ENCODE results near the gene KCNQ5.

Gene KCNQ5

DNA sequence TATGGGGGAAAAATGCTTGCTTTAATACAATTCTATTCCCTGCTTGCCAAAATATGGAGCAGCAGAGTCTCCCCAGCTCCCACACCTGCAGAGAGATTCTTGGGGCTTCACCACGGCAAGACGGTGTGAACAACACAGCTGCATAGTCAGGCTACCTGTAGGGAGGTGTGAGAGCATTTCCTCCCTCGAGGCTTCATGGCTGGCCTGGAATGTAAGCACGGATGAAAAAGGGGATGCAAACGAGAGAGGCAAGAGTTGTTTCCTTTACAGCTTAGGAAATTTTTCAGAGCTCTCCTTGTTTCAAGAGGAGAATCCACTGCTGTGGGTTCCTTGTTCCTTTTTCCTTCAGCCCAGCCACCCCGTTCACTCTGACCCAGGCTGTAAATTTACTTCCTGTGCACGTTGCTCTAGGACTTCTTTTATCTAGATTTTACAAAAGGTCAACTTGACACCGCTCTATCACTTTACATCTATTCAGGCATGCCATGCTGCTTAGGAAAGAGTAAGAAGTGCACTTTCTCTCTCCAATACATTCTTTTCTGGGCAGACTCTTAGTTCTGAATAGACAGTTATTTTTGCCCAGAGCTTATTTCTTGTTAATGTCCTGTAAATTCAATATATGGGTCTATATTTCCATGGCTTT, 406.4 kb downstream of the KCNQ5 start:
- no peak for DNase-seq

DNA sequence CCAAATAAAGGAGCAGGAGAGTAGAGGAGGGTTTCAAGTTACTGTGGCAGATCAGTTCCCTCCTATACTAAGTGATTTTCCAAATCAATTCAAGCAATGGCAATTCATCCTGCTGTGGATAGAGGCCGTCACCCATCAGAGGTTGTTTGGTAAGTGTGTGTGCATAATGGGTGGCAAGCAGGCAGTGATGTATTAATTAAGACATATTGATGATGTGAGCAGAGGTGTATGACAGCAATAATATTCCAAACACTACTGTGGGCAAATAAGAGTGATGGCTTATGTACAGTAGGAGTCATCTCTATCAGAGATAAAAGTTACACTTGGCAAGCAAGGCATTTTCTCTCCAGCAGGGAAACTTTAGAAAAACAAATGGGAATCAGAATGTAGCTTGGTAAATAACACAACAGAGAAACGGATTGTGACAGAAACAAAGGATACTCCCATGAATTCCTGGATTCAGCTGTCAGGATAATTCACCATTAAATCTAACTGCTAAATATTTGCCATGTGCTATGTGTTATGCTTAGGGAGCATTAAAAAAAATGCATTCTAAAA, 407.1 kb downstream of the KCNQ5 start:
- DNase-seq = no peak

- DNase-seq = no peak
Observed at GRCh38 chr6:73030257-73030656, 408.4 kb downstream of the KCNQ5 start.

GRCh38 chr6:73030791-73031782, 409.2 kb downstream of the KCNQ5 start:
- no peak for DNase-seq

- no peak for DNase-seq
Observed at GRCh38 chr6:73032586-73032985, 410.7 kb downstream of the KCNQ5 start.

DNA sequence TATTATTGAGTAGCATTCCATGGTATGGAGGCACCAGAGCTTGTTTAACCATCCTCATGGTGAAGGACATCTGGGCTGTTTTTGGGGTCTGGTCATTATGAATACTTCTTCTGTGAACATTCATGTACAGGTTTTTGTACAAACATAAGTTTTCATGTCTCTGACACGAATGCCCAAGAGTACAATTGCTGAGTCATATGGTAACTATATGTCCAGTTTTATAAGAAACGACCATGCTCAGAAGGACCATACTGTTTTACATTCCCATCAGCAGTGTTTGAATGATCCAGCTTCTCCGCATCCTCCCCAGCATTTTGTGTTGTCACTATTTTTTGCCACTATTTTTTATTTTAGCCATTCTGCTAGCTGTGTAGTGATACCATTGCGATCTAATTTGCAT, 414.8 kb downstream of the KCNQ5 start:
- DNase-seq = no peak

GRCh38 chr6:73041051-73041450, 419.2 kb downstream of the KCNQ5 start:
- DNase-seq = no peak

DNA sequence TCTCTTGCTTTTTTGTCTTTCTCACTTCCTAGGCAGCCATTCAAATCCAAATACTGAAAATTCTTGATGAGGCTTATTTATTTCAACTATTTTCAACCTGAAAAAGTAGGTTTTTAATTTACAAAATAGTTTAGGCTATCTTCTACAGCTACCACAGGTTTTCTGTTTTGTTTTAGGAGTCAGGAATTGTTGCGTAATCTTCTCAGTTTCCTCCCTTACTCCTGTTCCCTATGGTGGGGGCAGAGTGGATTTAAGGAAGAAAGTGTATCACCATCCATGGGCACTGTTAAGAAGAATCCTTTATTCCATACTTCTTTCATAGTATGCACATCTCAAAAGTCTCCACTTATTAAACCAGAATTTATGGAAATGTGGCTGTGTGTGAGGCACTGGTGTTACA, 421.0 kb downstream of the KCNQ5 start:
- no peak for DNase-seq

DNA sequence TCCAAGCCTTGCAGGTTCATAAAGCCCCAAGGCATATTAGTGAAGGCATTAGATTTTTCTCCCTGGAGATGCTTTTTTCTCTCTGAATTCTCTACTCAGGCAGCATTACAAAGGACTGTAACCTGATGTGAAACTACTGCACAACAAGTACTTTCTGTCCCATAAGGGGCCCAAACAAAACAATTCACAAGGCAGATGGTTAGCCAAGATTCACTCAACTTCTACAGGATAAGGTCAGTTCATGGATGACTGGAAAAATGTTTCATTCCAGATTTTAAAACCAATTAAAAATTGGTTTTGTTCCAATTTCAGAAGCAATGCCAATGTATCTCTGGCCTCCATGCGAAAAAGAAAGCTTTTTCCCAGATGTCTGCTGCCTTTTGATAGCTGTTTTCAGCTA, 421.6 kb downstream of the KCNQ5 start:
- DNase-seq = no peak

DNA sequence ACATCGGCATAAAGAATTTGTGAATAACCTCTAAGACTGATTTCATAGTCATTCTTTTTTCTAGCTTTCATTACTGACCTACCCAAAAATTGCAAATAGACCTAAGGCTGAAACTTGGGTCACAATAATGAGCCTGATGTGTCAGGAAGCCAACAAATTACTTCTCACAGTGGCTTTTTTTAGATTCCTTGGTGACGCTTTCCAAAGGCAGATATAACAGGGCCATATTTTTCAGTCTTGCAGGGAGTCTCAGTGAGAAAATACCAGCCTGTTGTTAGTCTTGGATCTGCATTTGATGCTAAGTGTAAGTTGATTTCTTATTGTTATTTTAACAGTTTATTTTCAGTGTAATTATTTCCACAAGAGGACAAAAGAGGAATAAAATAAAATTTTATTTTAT, 423.7 kb downstream of the KCNQ5 start:
- no peak for DNase-seq

GRCh38 chr6:73047801-73048200, 425.9 kb downstream of the KCNQ5 start:
- no peak for DNase-seq

DNA sequence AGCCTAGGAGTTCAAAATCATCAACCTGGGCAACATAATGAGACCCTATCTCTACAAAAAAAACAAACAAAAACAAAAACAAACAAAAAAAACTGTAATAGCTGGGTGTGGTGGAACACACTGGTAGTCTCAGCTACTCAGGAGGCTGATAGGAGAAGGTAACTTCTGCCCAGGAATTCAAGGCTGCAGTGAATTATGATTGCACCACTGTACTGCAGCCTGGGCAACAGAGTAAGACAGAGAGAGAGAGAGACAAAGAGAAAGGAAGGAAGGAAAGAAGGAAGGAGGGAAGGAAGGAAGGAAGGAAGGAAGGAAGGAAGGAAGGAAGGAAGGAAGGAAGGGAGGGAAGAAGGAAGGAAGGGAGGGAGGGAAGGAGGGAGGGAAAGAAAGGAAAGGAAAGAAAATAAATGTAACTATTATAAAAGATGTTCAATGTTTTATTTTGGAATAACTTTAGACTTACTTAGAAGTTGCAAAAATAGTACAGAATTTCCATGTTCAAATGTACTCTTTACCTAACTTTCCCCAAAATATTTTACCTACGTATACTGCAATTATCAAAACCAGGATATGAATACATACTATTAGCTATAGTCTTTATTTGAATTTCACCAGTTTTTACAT, 428.2 kb downstream of the KCNQ5 start:
- DNase-seq = no peak

- no peak for DNase-seq
Observed at GRCh38 chr6:73050706-73051105, 428.8 kb downstream of the KCNQ5 start.

- no peak for DNase-seq
Observed at GRCh38 chr6:73051147-73051546, 429.3 kb downstream of the KCNQ5 start.

DNA sequence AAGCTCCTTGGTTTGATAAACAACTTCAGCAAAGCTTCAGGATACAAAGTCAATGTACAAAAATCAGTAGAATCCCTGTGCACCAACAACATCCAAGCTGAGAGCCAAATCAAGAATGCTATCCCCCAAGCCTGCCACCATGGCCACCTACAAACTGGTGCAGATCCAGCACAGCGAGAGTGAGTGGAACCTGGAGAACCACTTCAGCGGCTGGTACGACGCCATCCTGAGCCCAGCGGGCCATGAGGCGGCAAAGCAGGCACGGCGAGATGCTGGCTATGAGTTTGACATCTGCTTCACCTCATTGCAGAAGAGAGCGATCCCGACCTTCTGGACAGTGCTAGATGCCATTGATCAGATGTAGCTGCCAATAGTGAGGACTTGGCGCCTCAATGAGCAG, 433.1 kb downstream of the KCNQ5 start:
- no peak for DNase-seq

DNA sequence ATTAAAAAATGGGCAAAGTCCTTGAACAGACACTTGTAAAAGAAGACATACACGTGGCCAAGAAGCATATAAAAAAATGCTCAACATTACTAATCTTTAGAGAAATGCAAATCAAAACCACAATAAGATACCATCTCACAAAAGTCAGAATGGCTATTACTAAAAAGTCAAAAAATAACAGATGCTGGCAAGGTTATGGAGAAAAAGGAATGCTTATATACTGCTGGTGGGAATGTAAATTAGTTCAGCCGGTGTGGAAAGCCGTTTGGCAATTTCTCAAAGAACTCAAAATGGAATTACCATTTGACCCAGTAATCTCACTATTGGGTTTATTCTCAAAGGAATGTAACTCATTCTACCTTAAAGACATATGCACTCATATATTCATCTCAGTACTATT, 436.9 kb downstream of the KCNQ5 start:
- DNase-seq = no peak

DNA sequence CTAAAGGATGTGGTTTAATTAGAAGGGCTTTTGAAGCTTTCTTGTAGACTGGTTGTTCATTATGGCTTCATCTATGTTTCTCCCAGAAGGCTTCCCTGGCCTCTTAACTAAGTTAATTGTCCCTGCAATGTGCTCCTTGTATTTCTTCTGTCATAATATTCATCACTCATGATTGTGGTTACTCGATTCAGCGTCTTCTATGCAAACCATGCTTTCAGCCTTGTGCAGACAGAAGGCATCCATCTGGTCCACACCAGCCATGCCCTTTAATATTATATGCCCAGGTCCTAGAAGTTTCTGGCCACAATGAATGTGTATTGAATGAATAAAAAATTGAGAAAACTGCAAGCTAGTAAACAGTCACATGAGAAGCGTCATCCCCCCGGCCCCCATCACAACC, 440.3 kb downstream of the KCNQ5 start:
- DNase-seq = no peak

GRCh38 chr6:73062837-73063236, 441.0 kb downstream of the KCNQ5 start:
- DNase-seq = no peak

GRCh38 chr6:73064266-73064665, 442.4 kb downstream of the KCNQ5 start:
- no peak for DNase-seq

DNA sequence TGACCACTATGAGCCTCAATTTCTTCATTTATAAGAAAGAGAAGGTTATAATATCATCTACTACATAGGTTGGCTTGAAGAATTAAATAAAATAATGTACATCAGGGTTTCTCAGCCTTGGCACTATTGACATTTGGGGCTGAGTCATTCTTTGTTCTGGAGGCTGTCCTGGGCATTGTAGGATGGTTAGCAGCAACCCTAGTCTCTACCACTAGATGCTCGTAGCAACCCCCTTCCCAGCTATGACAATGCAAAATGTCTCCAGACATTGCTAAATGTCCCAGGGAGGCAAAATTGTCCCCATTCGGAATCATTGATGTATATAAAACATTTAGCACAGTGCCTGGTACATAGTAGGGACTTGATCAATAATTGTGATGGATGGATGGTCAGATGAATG, 451.4 kb downstream of the KCNQ5 start:
- DNase-seq = no peak

GRCh38 chr6:73074175-73074574, 452.3 kb downstream of the KCNQ5 start:
- no peak for DNase-seq

DNA sequence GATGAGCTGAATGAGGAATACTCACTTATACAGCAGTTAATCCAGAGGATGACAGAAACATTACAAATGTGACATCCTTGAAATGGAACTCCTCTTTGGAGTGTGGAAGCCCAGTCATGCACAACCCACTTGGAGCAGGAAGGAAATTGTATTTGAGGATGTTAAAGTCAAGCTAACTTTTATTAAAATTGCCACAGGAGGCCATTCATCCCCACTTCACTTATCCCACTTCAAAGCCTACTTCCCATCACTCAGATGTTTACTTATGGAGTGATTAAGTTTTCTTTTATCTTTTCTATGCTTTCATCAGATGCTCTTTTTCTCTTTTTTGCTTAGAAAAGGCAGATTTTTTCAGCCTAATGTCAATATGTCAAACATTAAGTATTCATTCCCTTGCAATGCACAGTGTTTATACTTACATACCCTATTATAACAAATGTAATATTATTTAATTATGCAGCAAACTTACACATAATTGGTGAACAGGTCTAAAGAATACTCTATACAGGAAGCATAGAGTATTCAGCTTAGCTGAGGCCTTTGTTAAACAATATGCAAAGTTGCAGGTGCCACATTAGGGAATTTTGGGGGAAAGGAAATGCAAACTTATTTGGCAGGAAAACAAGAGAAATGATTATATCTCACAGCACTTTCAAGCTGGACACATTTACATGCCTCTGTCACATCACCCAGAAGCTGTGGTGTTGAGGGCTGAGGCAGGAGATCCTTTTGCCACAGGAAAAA, 454.5 kb downstream of the KCNQ5 start:
- no peak for DNase-seq

DNA sequence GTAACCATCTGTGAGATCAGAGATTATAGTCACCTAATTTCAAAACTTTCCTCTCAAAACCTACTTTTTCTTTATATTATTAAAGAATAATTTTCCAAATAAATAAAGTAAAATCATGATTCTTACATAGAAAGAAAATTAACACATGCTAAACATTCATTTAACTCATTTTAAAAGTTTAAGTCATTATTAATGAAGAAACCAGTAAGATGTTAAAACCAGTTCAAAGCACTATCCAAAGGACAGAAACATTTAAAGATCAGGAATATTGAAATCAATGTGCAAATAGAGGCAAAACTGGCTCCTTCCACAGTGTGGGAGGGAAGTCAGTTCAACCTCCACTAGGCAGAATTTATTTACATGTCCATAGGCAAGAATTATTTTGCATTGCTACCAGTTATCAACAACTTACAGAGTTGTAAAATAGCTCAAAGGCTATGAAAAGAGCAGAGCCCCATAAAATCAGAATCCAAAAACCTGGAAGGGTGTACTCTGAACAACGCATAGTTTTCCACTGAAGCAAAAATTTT, 456.5 kb downstream of the KCNQ5 start:
- DNase-seq = no peak
